WTC11 (cell line): Measurements from ENCODE around the gene CPNE2. TPM values are rescaled to one million over a fixed set of nuclear protein-coding genes. Genes with fewer than 3 reads are reported as not detected.
"Not testable (repeated sequence)": the region's sequence is repeated elsewhere in the genome, so short reads cannot be mapped to it uniquely, and the experiment has no call there.

Experiments
- ATAC-seq: fragments of 200-7000 bp; cut with Tn5 transposase; 2 replicates; pipeline ENCODE4 v1.10.0; 2021; ENCODE audit warnings: mild to moderate bottlenecking, moderate library complexity
- CTCF ChIA-PET: fragments of 300-600 bp; sonication (Branson Sonifier 250); formaldehyde crosslinking; loops from one replicate; lab custom pipeline; 2021; ENCODE audit warnings: antibody characterized with exemption; lab: Charles Lee
- POLR2A ChIA-PET: fragments of 350-600 bp; sonication (Branson Sonifier 250); formaldehyde crosslinking; loops from one replicate; lab custom pipeline; 2021; ENCODE audit warnings: antibody characterized with exemption; lab: Charles Lee
- DNase-seq: peaks from one replicate; pipeline ENCODE4 v3.0.0; 2021; ENCODE audit warnings: low spot score
- H3K27ac Mint-ChIP-seq: 2 replicates; pipeline ENCODE4 v1.8.0; 2021; ENCODE audit warnings: mixed read lengths
- H3K27me3 Mint-ChIP-seq: 2 replicates; pipeline ENCODE4 v1.8.0; 2021; ENCODE audit warnings: low read depth, mild to moderate bottlenecking, moderate library complexity, mixed read lengths
- H3K36me3 Mint-ChIP-seq: 2 replicates; pipeline ENCODE4 v1.8.0; 2021; ENCODE audit warnings: mixed read lengths
- H3K4me1 Mint-ChIP-seq: 2 replicates; pipeline ENCODE4 v1.8.0; 2022; ENCODE audit warnings: mixed read lengths
- H3K4me3 Mint-ChIP-seq: 2 replicates; pipeline ENCODE4 v1.8.0; 2021; ENCODE audit warnings: mild to moderate bottlenecking, moderate library complexity, mixed read lengths
- H3K9me3 Mint-ChIP-seq: 2 replicates; pipeline ENCODE4 v1.8.0; 2021; ENCODE audit warnings: mixed read lengths
- ATF2 ChIP-seq: sonication (generic); formaldehyde crosslinking; IDR thresholded peaks from 2 replicates; pipeline ENCODE4 v1.8.1; 2022; ENCODE audit warnings: low read depth, missing genetic modification reagents, borderline replicate concordance
- CBFB ChIP-seq: sonication (generic); formaldehyde crosslinking; IDR thresholded peaks from 2 replicates; pipeline ENCODE4 v1.8.1; 2022; ENCODE audit warnings: mild to moderate bottlenecking, low read depth, missing genetic modification reagents
- E2F1 ChIP-seq: sonication (generic); formaldehyde crosslinking; IDR thresholded peaks from 2 replicates; pipeline ENCODE4 v1.8.0; 2022; ENCODE audit warnings: mild to moderate bottlenecking, missing genetic modification reagents
- ESRRA ChIP-seq: sonication (generic); formaldehyde crosslinking; IDR thresholded peaks from 2 replicates; pipeline ENCODE4 v1.8.1; 2022; ENCODE audit warnings: mild to moderate bottlenecking, missing genetic modification reagents, borderline replicate concordance
- GABPB1 ChIP-seq: sonication (generic); formaldehyde crosslinking; IDR thresholded peaks from 2 replicates; pipeline ENCODE4 v1.8.1; 2023; ENCODE audit warnings: mild to moderate bottlenecking, missing genetic modification reagents
- GTF2I ChIP-seq: fragments of 250-450 bp; sonication (Bioruptor Pico); conservative IDR thresholded peaks from 2 replicates; pipeline ENCODE4 v1.4.0; 2021; ENCODE audit warnings: mild to moderate bottlenecking
- HMGA2 ChIP-seq: fragments of 250-450 bp; sonication (Bioruptor Pico); IDR thresholded peaks from 2 replicates; pipeline ENCODE4 v1.4.0; 2021; ENCODE audit warnings: mild to moderate bottlenecking, moderate library complexity
- NFATC4 ChIP-seq: fragments of 250-450 bp; sonication (Bioruptor Pico); IDR thresholded peaks from 2 replicates; pipeline ENCODE4 v1.9.0; 2021; ENCODE audit warnings: mild to moderate bottlenecking
- PRDM15 ChIP-seq: sonication (generic); formaldehyde crosslinking; IDR thresholded peaks from 2 replicates; pipeline ENCODE4 v1.8.0; 2022; ENCODE audit warnings: missing genetic modification reagents
- PRRX2 ChIP-seq: fragments of 250-450 bp; sonication (Bioruptor Pico); IDR thresholded peaks from 2 replicates; pipeline ENCODE4 v1.8.0; 2021; ENCODE audit warnings: mild to moderate bottlenecking
- SP1 ChIP-seq: sonication (generic); formaldehyde crosslinking; conservative IDR thresholded peaks from 2 replicates; pipeline ENCODE4 v1.8.1; 2022; ENCODE audit warnings: missing genetic modification reagents
- ZNF121 ChIP-seq: sonication (generic); formaldehyde crosslinking; IDR thresholded peaks from 2 replicates; pipeline ENCODE4 v1.8.0; 2023; ENCODE audit warnings: missing genetic modification reagents
- ZNF281 ChIP-seq: sonication (generic); formaldehyde crosslinking; IDR thresholded peaks from 2 replicates; pipeline ENCODE4 v1.8.0; 2023; ENCODE audit warnings: mild to moderate bottlenecking, missing genetic modification reagents
- ZNF425 ChIP-seq: fragments of 250-450 bp; sonication (Bioruptor Pico); conservative IDR thresholded peaks from 2 replicates; pipeline ENCODE4 v1.9.0; 2021; ENCODE audit warnings: mild to moderate bottlenecking
- ZSCAN18 ChIP-seq: fragments of 250-450 bp; sonication (Bioruptor Pico); IDR thresholded peaks from 2 replicates; pipeline ENCODE4 v2.1.2; 2022; ENCODE audit warnings: mild to moderate bottlenecking, moderate library complexity
- total RNA-seq: library from RNA; stranded (reverse); gene quantifications from 3 replicates; pipeline ENCODE4 v1.2.3, GENCODE V29; 2021

The CPNE2 gene
- total RNA-seq, 1 experiment from 2014 or later, result 14.0 TPM

GRCh38 chr16:57188711-57189002, 96.3 kb downstream of the CPNE2 start:
- Mint-ChIP-seq H3K9me3 (no peaks in the 10 kb centered on the region), H3K4me3 (peak overlapping the region; percentile 96), H3K4me1 (peaks cover 32% of the 10 kb centered on the region), H3K27me3 (no peaks in the 10 kb centered on the region; the same call in 1 of the 2 replicates), H3K36me3 (no peaks in the 10 kb centered on the region), H3K27ac (peak overlapping the region; percentile 38; the same call in 1 of the 2 replicates)
- TF ChIP-seq ZNF425, result no peak
- no peak for TF ChIP-seq ESRRA
- ChIA-PET CTCF (no interaction called here), POLR2A (no interaction called here)
- DNase-seq (no peak), ATAC-seq (no peak)

- H3K36me3 Mint-ChIP-seq, CTCF ChIA-PET, ATAC-seq, POLR2A ChIA-PET, H3K9me3 Mint-ChIP-seq, H3K27me3 Mint-ChIP-seq, DNase-seq, H3K4me3 Mint-ChIP-seq, H3K27ac Mint-ChIP-seq: not testable (repeated sequence)
- H3K4me1 Mint-ChIP-seq, result peaks cover 24% of the 10 kb centered on the region
Observed at GRCh38 chr16:57189527-57189926, 97.1 kb downstream of the CPNE2 start.

GRCh38 chr16:57190136-57190535, 97.8 kb downstream of the CPNE2 start:
- Mint-ChIP-seq H3K36me3 (no peaks in the 10 kb centered on the region), H3K9me3 (no peaks in the 10 kb centered on the region), H3K27ac (peak overlapping the region; percentile 41), H3K4me1 (peaks cover 18% of the 10 kb centered on the region), H3K27me3 (no peaks in the 10 kb centered on the region; the same call in 1 of the 2 replicates), H3K4me3 (no peak overlapping the region)
- ATAC-seq (no peak), DNase-seq (no peak)
- POLR2A ChIA-PET, result no interaction called here
- CTCF ChIA-PET, result no interaction called here
- TF ChIP-seq SP1, result no peak
- TF ChIP-seq GABPB1, result no peak
- TF ChIP-seq ZNF425, result no peak
- no peak for TF ChIP-seq ATF2 (CRISPR knock-in tag)
- TF ChIP-seq NFATC4, result no peak
- no peak for TF ChIP-seq GTF2I (CRISPR knock-in tag)
- no peak for TF ChIP-seq PRRX2 (CRISPR knock-in tag)
- no peak for TF ChIP-seq ZNF121
- TF ChIP-seq CBFB (CRISPR knock-in tag), result no peak
- TF ChIP-seq HMGA2 (CRISPR knock-in tag), result no peak
- TF ChIP-seq E2F1 (CRISPR knock-in tag), result no peak
- no peak for TF ChIP-seq ZNF281
- no peak for TF ChIP-seq PRDM15 (CRISPR knock-in tag)
- no peak for TF ChIP-seq ZSCAN18
